Tongue (tissue), 2 donors: Measurements from ENCODE around the gene NEUROG1. TPM values are rescaled to one million over a fixed set of nuclear protein-coding genes. Genes with fewer than 3 reads are reported as not detected.

Source experiments
- DNase-seq: peaks from one replicate; pipeline ENCODE4 v3.0.0-alpha.2; 2015
- total RNA-seq: library from RNA; depleted of rRNA; stranded (reverse); fragments of >200 nt; gene quantifications from one replicate; pipeline ENCODE4 v1.2.3, GENCODE V29; 2014

NEUROG1 gene
- total RNA-seq, 1 donor from 2014 or later = not detected

GRCh38 chr5:135493406-135494180 is 42.2 kb downstream of the NEUROG1 start:
- DNase-seq = peak; percentile 34

GRCh38 chr5:135492319-135492626 is 43.5 kb downstream of the NEUROG1 start:
- no peak for DNase-seq

GRCh38 chr5:135491552-135492318 is 44.0 kb downstream of the NEUROG1 start:
- no peak for DNase-seq

- DNase-seq = no peak
Measured at GRCh38 chr5:135491038-135491551, 44.7 kb downstream of the NEUROG1 start.

- no peak for DNase-seq
Measured at GRCh38 chr5:135490245-135491037, 45.3 kb downstream of the NEUROG1 start.

GRCh38 chr5:135489466-135490244 is 46.1 kb downstream of the NEUROG1 start:
- peak; percentile 34 for DNase-seq

- DNase-seq = peak; percentile 54
Measured at GRCh38 chr5:135488727-135489465, 46.9 kb downstream of the NEUROG1 start.

- no peak for DNase-seq
Measured at GRCh38 chr5:135487839-135488514, 47.8 kb downstream of the NEUROG1 start.

- DNase-seq = no peak
Measured at GRCh38 chr5:135487037-135487395, 48.7 kb downstream of the NEUROG1 start.

GRCh38 chr5:135486131-135487036 is 49.4 kb downstream of the NEUROG1 start:
- DNase-seq = no peak

- DNase-seq = no peak
Measured at GRCh38 chr5:135484674-135485086, 51.1 kb downstream of the NEUROG1 start.

Other genes starting within 250 kb of the NEUROG1 start
- 218 TPM for gene MACROH2A1, start 136.7 kb downstream of the NEUROG1 start, total RNA-seq
- gene DCANP1, start 88.6 kb downstream of the NEUROG1 start, total RNA-seq = 0.21 TPM
- gene TIFAB, start 83.6 kb downstream of the NEUROG1 start, total RNA-seq = 0.10 TPM
- 71.1 TPM for gene CXCL14, start 43.0 kb upstream of the NEUROG1 start, total RNA-seq